ENCODE measurements around the gene OSBPL9.

DNA sequence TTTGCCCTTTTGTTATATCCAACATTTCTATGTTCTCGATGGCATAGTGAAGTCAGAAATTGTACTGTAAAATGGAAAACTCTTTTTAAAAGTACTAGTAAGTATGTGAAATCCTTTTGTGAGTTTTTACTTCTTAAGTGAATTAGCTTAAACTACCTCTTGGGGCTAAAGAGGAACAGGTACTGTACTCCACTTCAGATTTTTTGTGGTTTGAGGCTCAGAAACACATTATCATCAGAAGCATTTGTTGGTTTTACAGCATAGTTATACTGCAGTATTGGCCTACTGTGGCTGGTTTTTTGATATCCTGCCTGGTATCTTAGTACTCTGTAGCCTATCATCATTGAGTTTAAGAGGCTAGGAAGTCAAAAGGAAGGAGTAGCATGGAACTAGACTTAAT, 144.5 kb downstream of the OSBPL9 start:
- TF ChIP-seq, protein P1, sequence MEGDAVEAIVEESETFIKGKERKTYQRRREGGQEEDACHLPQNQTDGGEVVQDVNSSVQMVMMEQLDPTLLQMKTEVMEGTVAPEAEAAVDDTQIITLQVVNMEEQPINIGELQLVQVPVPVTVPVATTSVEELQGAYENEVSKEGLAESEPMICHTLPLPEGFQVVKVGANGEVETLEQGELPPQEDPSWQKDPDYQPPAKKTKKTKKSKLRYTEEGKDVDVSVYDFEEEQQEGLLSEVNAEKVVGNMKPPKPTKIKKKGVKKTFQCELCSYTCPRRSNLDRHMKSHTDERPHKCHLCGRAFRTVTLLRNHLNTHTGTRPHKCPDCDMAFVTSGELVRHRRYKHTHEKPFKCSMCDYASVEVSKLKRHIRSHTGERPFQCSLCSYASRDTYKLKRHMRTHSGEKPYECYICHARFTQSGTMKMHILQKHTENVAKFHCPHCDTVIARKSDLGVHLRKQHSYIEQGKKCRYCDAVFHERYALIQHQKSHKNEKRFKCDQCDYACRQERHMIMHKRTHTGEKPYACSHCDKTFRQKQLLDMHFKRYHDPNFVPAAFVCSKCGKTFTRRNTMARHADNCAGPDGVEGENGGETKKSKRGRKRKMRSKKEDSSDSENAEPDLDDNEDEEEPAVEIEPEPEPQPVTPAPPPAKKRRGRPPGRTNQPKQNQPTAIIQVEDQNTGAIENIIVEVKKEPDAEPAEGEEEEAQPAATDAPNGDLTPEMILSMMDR (conservative IDR thresholded peaks at IDR 0.05; ENCODE audit: low read depth, low read length), result no peak
- no peak for TF ChIP-seq EZH2 (IDR thresholded peaks at IDR 0.05; ENCODE audit: borderline replicate concordance, low read depth, low read length, poor library complexity, severe bottlenecking)

All from A673 (cell line).